HG03439 (cell line): ENCODE measurements around the gene ZNF670.

ENCODE experiments used
- ATAC-seq: cut with Tn5 transposase; IDR thresholded peaks from one replicate; pipeline ENCODE4 v1.9.1; 2021; ENCODE audit warnings: mild to moderate bottlenecking, moderate library complexity; ENCODE audit not compliant: unreplicated experiment

Gene ZNF670

GRCh38 chr1:247104965-247105364 lies 26.4 kb upstream of the ZNF670 start:
- no peak for ATAC-seq

DNA sequence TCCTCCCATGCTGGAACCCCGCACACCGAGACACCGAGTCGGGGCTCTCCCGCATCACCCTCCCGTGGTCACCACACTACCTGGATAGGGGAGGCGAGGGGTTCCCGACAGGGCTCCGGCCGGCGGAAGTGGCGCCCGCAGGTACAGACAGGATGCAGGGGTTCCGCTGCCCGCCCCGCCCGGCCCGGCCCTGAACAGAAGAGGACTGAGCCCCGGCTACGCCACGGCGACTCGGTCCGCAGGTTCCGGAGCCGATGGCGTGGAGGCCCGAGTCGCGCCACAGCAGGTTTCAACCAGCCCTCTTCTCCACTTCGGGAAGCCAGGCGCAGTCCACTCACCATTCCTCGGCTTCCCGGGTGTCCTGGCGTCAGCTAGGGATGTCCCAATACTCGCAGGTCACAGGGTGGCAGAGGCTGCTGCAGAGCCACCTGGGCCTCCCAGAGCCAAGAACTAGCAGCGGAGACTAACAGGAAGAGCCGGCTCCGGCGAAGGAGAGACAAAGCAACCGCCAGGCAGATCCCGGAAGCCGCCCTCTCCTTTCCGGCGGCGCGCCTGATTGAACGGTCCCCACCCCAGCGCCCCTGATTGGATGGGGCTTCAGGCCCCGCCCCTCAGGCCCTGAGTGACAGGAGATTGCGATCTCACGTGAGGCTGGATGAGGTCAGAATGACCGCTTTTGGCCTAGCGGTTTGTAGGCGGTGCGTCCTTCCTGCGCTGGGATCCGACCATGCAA lies 25.4 kb upstream of the ZNF670 start, which contains the start of gene ZNF669:
ZNF669 (minus strand) TSS at position 498 of the 733 bp plus-strand sequence; CDS start at position 341, 157 bp downstream.
- peak; percentile 99 for ATAC-seq

GRCh38 chr1:247102381-247102780 lies 23.8 kb upstream of the ZNF670 start:
- ATAC-seq: no peak

DNA sequence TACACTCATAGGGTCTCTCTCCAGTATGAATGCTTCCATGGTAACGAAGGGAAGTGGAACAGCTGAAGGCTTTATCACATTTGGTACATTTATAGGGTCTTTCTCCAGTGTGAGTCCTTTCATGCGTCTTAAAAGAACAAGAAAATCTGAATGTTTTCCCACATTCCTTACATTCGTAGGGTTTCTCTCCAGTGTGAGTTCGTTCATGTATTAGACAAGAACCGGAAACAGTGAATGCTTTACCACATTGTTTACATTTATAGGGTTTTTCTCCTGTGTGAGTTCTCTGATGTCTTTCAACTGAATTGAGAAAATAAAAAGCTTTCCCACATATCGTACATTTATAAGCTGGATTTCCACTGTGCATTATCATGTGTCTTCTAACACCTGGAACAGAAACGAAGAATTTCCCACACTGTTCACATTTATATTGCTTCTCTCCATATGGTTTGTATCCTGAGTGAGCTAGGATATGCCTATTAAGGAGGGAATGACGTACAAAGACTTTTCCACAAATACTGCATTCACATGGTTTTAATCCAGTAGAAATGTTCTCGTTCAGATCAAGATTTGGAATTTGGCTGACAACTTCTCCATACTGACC lies 22.2 kb upstream of the ZNF670 start:
- no peak for ATAC-seq

- ATAC-seq: no peak
Observed at GRCh38 chr1:247096958-247097357, 18.3 kb upstream of the ZNF670 start.

DNA sequence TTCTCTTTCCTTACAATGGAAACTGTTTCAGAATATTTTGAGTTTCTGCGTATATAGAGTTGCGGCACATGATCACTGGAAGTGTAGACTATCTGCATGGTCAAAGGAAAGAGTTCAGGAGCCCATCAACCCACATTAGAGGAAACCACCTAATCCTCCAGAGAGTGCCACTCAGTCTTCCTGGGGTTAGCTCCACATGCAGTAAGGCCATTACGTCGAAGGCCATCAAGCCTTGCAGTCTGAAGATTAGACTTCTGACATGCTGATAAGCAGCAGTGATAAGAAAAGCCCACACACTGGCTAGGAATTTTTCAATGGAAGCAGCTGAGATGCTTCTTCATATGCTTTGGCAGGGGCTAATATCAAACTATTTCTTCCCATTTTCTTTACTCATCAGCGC lies 17.9 kb upstream of the ZNF670 start:
- no peak for ATAC-seq

GRCh38 chr1:247096112-247096511 lies 17.5 kb upstream of the ZNF670 start:
- no peak for ATAC-seq

DNA sequence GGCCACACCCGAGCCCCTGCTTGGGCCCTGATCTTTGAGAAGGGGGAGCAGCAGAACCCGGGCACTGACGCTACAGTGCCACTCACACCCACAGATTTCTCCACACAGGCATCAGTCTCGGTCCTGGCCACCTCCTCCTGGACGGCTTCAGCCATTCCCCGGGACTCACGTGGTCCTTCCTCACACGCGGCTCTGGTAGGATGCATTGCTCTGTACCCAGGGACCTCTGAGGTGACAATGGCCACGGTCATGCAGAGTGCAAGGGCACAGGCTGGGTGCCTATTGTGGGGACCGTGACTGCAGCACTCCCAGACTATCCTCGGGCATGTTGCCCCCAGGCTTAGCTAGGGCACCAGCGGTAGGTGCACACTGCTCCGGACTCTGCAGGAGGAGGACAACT lies 11.8 kb upstream of the ZNF670 start:
- ATAC-seq: no peak

DNA sequence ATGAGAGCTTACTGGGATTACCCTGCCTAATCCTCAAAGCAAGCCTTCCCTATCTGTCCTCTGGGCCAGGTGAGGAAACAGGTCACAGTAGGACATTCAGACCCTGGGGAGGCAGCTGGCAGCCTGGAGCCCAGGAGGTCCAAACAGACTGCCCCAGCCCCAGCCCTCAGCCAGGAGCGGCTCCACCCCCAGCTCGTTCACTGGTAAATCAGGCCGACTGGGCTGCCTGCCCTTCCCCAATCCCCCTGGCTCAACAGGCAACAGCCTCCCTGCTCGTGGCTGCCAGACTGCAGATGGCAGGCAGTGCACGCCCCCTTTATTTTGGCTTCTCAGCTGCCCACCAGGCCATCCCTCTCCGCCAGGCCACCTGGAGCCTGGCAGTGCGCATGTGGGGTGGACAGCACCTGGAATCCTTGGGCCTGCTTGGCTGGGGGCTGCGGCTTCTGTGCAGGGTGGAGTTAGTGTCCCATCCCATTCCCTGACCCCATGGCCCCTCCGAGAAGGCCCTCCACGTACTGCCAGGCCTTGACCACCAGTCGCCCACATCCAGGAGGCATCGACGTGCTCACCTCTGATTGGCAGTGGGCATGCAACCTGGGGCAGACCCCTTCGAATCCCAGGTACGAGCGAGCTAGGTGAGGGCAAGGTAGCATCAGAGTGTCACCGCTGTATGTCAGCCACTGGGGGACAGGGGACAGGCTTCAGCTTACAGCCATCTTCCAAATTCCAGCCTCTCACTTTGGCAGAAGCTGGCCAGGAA lies 11.2 kb upstream of the ZNF670 start:
- no peak for ATAC-seq

DNA sequence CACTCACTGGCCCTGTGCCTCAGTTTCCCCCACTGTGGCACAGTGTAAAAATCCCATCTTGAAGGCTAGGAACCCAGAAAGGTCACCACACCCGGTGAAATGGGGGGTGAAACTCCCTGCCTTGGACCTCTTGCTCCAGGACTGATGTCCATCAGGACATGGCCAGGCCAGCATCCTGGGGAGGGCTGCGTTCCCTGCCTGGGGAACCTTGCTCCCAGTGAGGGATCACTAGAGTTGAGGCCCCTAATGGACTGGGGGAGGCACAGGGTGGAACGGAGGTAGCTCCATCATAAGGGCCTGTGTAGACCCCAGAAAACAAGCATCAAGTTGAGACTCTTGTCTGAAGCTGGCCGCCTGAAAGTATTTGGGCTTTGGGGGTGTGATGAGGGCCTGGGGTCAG lies 10.4 kb upstream of the ZNF670 start:
- no peak for ATAC-seq

DNA sequence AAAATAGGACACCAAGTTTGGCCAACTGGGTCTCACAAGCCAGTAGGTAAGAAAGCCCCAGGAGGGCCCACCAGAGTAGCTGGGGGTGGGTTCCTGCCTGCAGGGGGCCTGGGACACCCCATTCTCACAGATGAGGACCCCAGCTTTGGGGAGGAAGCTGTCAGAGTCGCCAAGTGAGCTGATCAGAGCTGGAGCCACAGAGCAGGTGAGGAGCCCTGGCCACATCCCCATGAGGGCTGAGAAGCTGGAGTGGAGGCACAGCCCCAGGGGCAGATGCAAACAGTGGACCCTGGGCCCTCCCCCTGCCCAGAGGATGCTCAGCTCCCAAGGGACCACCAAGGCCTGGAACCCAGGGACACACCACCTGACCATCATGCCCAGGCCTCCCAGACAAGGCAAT lies 8.6 kb upstream of the ZNF670 start:
- ATAC-seq: no peak

DNA sequence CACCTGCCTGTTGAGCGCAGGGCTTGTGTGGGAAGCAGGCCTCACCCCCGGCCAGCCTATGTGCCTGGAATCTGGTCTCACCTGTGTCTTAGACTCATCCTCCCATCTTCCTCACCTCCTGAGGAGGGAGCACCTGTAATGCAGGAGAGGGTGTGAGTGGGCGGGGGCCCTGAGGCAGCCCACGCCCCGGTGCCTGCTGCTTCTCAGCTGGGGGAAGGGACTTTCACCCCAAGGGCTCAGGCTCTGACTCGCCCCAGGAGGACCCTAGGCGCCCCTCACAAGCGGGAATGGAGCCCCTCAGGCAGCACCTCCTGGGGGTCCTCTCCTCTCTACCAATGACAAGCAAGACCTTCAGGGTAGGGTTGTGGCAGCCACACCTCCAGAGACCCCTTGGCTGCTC lies 6.7 kb upstream of the ZNF670 start:
- ATAC-seq: no peak

- ATAC-seq: no peak
Observed at GRCh38 chr1:247084771-247085170, 6.2 kb upstream of the ZNF670 start.

DNA sequence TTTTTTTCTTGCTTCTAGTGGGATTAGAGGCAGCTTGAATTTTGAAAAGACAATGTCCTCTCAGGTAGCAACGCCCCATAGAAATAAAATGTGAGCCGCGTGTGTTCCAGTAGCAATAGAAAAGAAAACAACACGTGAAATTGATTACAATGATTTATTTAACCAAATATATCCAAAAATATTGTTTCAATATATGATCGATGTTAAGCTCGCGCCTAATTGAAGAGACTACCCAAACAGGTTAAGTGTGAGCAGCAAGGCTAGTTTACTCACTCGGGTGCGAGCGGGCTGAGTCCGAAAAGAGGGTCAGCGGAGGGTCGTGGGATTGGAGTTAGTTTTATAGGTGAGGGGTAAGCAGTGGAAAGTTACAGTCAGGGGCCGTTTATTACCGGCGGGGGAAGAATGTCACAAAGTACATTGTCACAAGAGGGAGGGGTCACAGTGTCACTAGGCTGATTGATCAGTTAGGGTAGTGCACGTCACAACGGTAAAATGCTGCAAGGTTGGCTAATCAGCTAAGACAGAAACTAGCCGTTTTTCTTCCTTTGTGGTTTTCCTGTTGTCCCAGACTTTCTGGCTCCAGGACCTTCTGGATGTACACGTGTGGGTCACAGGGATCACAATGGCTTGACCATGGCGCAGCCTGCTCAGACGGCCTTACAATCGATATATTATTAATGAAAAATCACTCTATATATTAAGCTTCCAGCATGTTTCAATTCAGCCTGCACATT lies 697 bp upstream of the ZNF670 start:
- no peak for ATAC-seq

DNA sequence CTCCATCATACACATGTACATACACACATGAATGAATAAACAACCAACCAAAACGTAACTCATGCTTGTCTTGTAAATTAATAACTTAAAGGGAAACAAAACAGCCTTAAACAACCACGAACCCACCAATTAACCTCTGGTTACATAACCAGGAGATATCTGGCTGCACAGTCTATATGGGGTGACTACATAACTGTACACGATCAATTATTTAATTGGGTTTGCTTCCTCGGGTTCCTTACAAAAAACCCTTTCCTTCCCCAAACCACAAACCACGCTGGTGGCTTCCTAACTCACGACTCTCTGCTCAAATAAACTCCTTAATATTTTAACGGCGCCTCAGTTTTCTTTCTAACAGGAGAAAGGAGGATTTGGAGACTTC lies 744 bp downstream of the ZNF670 start:
- ATAC-seq: no peak

GRCh38 chr1:247077213-247077612 lies 1.4 kb downstream of the ZNF670 start:
- no peak for ATAC-seq

- no peak for ATAC-seq
Observed at GRCh38 chr1:247070645-247071044, 8.0 kb downstream of the ZNF670 start.

DNA sequence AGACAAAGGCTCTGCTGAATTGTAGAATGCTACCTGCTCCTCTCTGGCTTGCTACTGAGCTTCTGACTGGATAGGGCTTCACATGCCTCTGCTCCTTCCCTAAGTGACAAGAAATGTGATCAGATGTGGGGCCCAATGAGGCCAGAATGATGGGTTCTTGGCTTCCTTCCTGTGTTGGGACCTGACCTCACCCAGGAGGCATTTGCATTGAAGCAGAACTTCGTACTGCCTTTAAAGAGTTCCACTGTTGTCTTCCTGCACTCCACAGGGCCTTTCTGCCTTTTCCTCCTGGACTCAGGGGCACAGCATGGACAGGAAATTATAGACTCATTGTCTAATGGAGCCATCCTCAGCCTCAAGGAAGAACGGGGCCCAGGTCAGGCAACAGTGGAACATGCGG lies 14.3 kb downstream of the ZNF670 start:
- ATAC-seq: no peak

DNA sequence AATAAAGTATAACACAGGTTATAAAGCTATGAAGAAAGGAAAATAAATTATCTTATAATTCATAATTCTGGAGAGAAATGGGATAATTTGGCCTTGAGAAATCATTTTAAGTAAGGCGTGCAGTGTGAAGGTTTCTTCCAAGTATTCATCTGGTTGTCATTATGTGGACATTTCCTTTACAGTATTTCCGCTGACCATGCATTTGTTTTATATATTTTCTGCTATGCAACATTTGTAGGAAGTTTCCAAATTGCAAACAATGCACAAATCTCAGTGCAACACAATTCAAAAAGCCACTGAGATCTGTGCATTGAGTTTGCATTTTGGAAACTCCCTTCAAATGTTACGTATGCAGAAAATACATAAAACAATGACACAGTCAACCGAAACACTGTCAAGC lies 17.8 kb downstream of the ZNF670 start:
- no peak for ATAC-seq

DNA sequence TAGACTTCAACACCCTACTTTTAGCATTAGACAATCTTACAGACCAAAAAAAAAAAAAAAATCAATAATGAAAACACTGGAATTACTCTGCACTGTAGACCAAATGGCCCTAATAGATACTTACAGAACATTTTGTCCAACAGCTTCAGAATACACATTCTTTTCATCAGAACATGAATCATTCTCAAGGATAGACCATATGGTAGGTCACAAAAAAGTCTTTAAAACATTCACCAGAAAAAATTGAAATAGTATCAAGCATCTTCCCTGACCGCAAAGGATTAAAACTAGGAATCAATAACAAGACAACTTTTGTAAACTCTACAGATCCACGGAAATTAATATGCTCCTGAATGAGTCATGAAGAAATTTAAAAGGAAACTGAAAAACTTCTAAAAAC lies 22.5 kb downstream of the ZNF670 start:
- no peak for ATAC-seq

DNA sequence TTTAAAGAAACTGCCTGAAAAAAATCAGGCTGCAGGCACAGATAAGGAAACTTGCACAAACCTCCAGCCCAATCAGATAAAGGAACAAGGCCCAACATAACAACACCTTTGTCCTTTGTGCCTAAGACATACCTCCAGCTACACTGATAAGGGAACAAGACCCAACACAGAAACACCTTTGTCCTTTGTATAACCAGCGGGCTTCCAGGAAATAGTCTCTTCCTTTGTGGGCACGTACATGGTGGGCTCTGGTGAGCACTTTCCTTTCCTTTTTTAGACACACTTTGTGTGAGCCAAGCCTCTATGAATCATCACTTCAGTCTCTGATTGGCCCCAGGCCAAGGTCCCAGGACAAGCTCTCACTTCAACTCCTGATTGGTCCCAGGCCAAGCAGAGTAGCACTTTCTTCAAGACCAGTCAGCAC lies 23.6 kb downstream of the ZNF670 start:
- no peak for ATAC-seq
